Thymus (tissue), 11 donors: ENCODE data around the gene SEC24B. TPM values are rescaled to one million over a fixed set of nuclear protein-coding genes. Genes with fewer than 3 reads are reported as not detected.

ENCODE experiments used
- DNase-seq, 9 donors: peaks; one replicate each; pipeline ENCODE4 v3.0.0-alpha.2; 2013; ENCODE audit warnings: low spot score in 9 of 9, low read depth in 6 of 9, missing footprints in 1 of 9
- H3K27ac ChIP-seq, 2 donors: one replicate each; pipeline ENCODE4 v1.5.1; 2013; ENCODE audit warnings: control low read depth in 1 of 2, low read depth in 1 of 2, low read length in 1 of 2, mild to moderate bottlenecking in 1 of 2, moderate library complexity in 1 of 2
- H3K27me3 ChIP-seq, 2 donors: one replicate each; pipeline ENCODE4 v1.5.1; 2013; ENCODE audit warnings: low read length in 1 of 2; ENCODE audit not compliant: control insufficient read depth in 2 of 2, insufficient read depth in 1 of 2
- H3K36me3 ChIP-seq, 2 donors: one replicate each; pipeline ENCODE4 v1.5.1; 2013; ENCODE audit warnings: low read length in 1 of 2, mild to moderate bottlenecking in 1 of 2, moderate library complexity in 1 of 2; ENCODE audit not compliant: control insufficient read depth in 2 of 2, insufficient read depth in 2 of 2
- H3K4me1 ChIP-seq, 2 donors: one replicate each; pipeline ENCODE4 v1.5.1; 2013; ENCODE audit warnings: low read length in 2 of 2; ENCODE audit not compliant: control insufficient read depth in 2 of 2, insufficient read depth in 2 of 2
- H3K4me3 ChIP-seq, 2 donors: one replicate each; pipeline ENCODE4 v1.5.1; 2013; ENCODE audit warnings: low read length in 2 of 2, control low read depth in 1 of 2, mild to moderate bottlenecking in 1 of 2
- H3K9me3 ChIP-seq, 2 donors: one replicate each; pipeline ENCODE4 v1.5.1; 2013; ENCODE audit warnings: low read length in 1 of 2, mild to moderate bottlenecking in 1 of 2; ENCODE audit not compliant: control insufficient read depth in 2 of 2, insufficient read depth in 1 of 2
- WGBS: extraction: QIAGEN DNeasy Blood & Tissue Kit; methylation state at CpG from one replicate; pipeline ENCODE4 v1.1.7; 2013; 5-methylcytosine and 5-hydroxymethylcytosine counted together
- polyA plus RNA-seq: library from polyadenylated mRNA; stranded (reverse); fragments of 200-250 nt; gene quantifications from one replicate; pipeline ENCODE4 v1.2.3, GENCODE V29; 2013
- total RNA-seq: library from RNA; stranded (reverse); fragments of 120-200 nt; gene quantifications from one replicate; pipeline ENCODE4 v1.2.4, GENCODE V29; 2013
- donor health status: healthy.

Gene SEC24B
- total and polyA plus RNA-seq, 2 donors: 15.3 to 21.3 TPM

DNA sequence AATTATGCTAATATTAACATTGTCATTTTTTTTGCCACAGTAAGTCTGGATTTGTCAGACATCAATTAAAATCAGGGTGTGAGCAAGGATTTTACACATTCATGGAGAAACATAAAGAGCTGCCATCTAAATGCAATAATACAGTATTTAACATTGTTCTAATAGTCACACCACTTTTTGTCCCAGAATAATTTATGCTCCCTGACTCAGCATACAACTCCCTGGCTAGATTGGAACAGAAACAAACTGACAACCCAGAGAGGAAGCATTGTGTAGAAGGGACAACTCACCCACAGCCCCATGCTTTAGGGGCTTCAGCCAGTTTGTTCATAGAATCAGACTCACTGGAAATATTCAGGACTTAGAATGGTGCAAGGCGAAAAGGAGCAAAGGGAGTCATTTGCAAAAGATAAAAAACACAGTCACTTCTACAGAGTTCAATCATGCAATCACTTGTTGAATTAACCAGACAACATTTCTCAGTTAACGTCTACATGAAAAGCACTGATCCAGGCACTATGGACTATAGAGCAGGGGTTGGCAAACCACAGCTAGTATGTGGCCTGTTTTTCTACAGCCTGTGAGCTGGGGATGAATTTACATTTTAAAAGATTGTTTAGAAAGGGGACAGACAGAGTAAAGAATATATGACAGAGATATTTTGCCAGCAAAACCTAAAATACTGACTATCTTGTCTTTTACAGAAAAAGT lies 26.4 kb upstream of the SEC24B start:
- Histone ChIP-seq H3K4me3 (no peak overlapping the region), H3K27me3 (no peaks in the 10 kb centered on the region), H3K36me3 (no peaks in the 10 kb centered on the region), H3K27ac (no peak overlapping the region), H3K9me3 (no peaks in the 10 kb centered on the region), H3K4me1 (no peaks in the 10 kb centered on the region)
- WGBS: 97% methylated on average over 2 of the region's 2 CpGs
- no peak for DNase-seq

- WGBS: 96% methylated on average over 3 of the region's 3 CpGs
- no peaks in the 10 kb centered on the region for H3K36me3 ChIP-seq
- no peak for DNase-seq
These were observed 24.9 kb upstream of the SEC24B start for GRCh38 chr4:109408711-109409110.

DNA sequence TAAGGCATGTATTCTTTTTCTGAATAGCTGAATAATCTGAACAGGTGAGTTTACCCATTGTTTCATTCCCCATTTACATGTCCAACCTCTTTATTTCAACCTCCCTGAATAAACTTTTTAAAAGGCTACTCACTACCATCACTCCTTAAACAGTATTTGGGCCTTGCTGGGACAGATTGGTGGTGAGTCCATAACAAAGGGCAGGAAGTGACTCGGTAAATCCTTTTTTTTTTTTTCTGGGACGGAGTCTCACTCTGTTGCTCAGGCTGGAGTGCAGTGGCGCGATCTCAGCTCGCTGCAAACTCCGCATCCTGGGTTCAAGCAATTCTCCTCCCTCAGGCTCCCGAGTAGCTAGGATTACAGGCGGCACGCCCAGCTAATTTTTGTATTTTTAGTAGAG lies 23.4 kb upstream of the SEC24B start:
- DNase-seq: no peak
- H3K36me3 ChIP-seq: no peaks in the 10 kb centered on the region
- no peaks in the 10 kb centered on the region for H3K4me1 ChIP-seq
- no peak overlapping the region for H3K4me3 ChIP-seq
- 97% methylated on average over 9 of the region's 9 CpGs for WGBS
- H3K27me3 ChIP-seq: no peaks in the 10 kb centered on the region
- no peak overlapping the region for H3K27ac ChIP-seq
- no peaks in the 10 kb centered on the region for H3K9me3 ChIP-seq

More at GRCh38 chr4:109408711-109409110, 24.9 kb upstream of the SEC24B start:
- Histone ChIP-seq H3K4me1 (no peaks in the 10 kb centered on the region), H3K27ac (no peak overlapping the region), H3K4me3 (no peak overlapping the region), H3K27me3 (no peaks in the 10 kb centered on the region), H3K9me3 (no peaks in the 10 kb centered on the region)

GRCh38 chr4:109410776-109411175 lies 22.8 kb upstream of the SEC24B start:
- Histone ChIP-seq H3K9me3 (no peaks in the 10 kb centered on the region), H3K4me1 (no peaks in the 10 kb centered on the region), H3K27me3 (no peaks in the 10 kb centered on the region), H3K27ac (no peak overlapping the region), H3K4me3 (no peak overlapping the region), H3K36me3 (no peaks in the 10 kb centered on the region)
- DNase-seq: no peak
- 95% methylated on average over 3 of the region's 3 CpGs for WGBS

DNA sequence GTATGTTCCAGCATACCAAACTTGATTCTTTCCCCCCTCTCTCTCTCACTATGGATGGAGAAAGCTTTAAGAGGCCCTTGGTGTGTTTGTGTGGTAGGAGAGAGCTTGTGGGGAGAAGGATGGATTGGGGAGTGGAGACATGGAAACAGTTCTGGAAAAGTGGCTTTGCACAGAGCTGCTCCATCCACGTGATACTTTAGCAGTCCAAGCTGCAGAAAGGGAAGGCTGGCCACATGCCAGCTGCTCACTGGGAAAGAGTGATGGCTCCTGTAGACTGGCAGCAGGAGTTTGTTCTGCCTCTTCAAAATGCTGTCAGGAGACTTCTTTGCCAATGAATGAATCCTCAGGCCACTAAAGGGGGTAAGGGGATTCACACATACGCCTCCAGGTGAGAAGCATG lies 21.7 kb upstream of the SEC24B start:
- Histone ChIP-seq H3K36me3 (no peaks in the 10 kb centered on the region), H3K9me3 (no peaks in the 10 kb centered on the region), H3K4me3 (no peak overlapping the region), H3K27ac (no peak overlapping the region), H3K4me1 (no peaks in the 10 kb centered on the region), H3K27me3 (no peaks in the 10 kb centered on the region)
- no peak for DNase-seq
- WGBS: 96% methylated on average over 2 of the region's 2 CpGs

GRCh38 chr4:109412776-109413175 lies 20.8 kb upstream of the SEC24B start:
- no peaks in the 10 kb centered on the region for H3K27me3 ChIP-seq
- no peaks in the 10 kb centered on the region for H3K9me3 ChIP-seq
- no peak for DNase-seq
- H3K36me3 ChIP-seq: no peaks in the 10 kb centered on the region
- H3K4me3 ChIP-seq: no peak overlapping the region
- WGBS: 94% methylated on average over 1 of the region's 1 CpG
- H3K4me1 ChIP-seq: no peaks in the 10 kb centered on the region
- H3K27ac ChIP-seq: no peak overlapping the region

DNA sequence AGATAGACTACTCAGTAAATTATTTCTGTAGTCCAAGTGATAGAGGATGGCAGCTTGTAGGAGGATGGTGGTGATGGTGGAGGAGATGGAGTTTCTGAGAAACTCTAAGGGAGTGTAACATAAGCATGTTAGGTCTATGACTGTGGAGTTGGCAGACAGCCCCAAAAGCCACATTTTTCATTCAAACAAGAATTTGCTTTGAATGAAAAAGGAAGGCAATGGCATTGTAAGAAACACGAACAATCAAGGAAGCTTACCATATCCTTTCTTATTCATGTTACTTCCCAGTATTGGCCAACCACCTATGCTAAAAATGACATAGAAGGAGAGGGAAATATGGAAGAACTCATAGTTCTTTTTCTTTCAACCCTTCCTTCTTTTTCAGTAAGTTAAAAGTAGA lies 18.7 kb upstream of the SEC24B start:
- no peaks in the 10 kb centered on the region for H3K27me3 ChIP-seq
- H3K4me3 ChIP-seq: no peak overlapping the region
- WGBS: 94% methylated on average over 1 of the region's 1 CpG
- no peak for DNase-seq
- H3K27ac ChIP-seq: no peak overlapping the region
- H3K4me1 ChIP-seq: no peaks in the 10 kb centered on the region
- H3K36me3 ChIP-seq: no peaks in the 10 kb centered on the region
- H3K9me3 ChIP-seq: no peaks in the 10 kb centered on the region

- DNase-seq: no peak
- H3K27me3 ChIP-seq: no peaks in the 10 kb centered on the region
- no peaks in the 10 kb centered on the region for H3K36me3 ChIP-seq
- no peak overlapping the region for H3K27ac ChIP-seq
- 94% methylated on average over 1 of the region's 1 CpG for WGBS
- H3K4me3 ChIP-seq: no peak overlapping the region
- H3K4me1 ChIP-seq: no peaks in the 10 kb centered on the region
- no peaks in the 10 kb centered on the region for H3K9me3 ChIP-seq
These were observed 15.0 kb upstream of the SEC24B start for GRCh38 chr4:109418588-109418987.

GRCh38 chr4:109419679-109420078 lies 13.9 kb upstream of the SEC24B start:
- no peaks in the 10 kb centered on the region for H3K36me3 ChIP-seq
- H3K4me1 ChIP-seq: no peaks in the 10 kb centered on the region
- H3K4me3 ChIP-seq: no peak overlapping the region
- WGBS: 97% methylated on average over 2 of the region's 2 CpGs
- H3K27ac ChIP-seq: no peak overlapping the region
- DNase-seq: no peak
- H3K27me3 ChIP-seq: no peaks in the 10 kb centered on the region
- no peaks in the 10 kb centered on the region for H3K9me3 ChIP-seq
